Measurements from ENCODE around the gene TMEM132D. TPM values are rescaled to one million over a fixed set of nuclear protein-coding genes. Genes with fewer than 3 reads are reported as not detected.

TMEM132D gene
- total RNA-seq, 2 donors from 2014 or later, result 4.4 to 14.2 TPM

DNA sequence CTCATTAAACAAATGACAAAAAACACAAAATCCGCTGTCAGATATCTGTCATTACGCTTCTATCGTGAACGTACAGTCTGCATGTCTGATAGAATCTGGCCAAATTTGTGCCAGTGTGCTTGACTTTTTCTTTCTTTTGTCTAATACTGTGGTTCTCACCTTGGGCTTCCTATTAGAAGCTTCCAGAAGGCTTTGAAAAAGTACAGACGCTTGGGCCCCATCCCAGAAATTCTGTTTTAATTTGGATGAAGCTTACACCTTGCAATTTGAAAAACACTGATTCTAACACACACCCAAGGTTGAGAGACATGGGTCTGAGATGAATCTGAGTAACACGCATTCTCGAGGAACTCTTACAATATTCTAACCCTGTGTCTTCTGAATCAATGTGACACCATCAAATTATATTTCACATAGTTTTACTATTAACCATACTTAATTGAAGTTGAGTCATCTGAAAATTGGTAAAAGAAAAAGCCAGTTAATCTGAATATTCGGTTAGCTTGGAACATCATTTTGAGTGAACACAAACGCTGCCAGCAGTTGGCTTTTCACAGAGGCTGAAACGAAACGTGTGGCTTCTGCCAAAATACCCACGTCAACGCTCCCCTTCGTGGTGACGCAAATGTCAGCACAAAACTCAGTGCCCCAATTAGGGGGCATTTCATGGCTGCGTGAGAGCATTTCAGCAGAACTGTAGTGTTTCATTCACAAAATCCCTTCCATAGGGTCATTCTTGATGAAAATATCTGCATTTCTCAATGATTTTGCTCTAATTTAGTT is 420.5 kb downstream of the TMEM132D start:
- Histone ChIP-seq H3K4me1 (ENCODE audit: control insufficient read depth, insufficient read depth, low read length) (peaks cover 8% of the 10 kb centered on the region), H3K9ac (ENCODE audit: extremely low read depth, low read length, poor library complexity, severe bottlenecking) (no peak overlapping the region), H3K27ac (ENCODE audit: low read depth, low read length) (no peak overlapping the region), H3K4me3 (ENCODE audit: low read length) (no peak overlapping the region), H3K36me3 (ENCODE audit: control insufficient read depth, insufficient read depth, low read length) (no peaks in the 10 kb centered on the region), H3K9me3 (ENCODE audit: control insufficient read depth, low read length) (no peaks in the 10 kb centered on the region), H3K27me3 (ENCODE audit: control insufficient read depth, insufficient read depth, low read length, poor library complexity, severe bottlenecking) (no peaks in the 10 kb centered on the region)
- Mint-ChIP-seq H3K9me3 (no peaks in the 10 kb centered on the region), H3K36me3 (ENCODE audit: low read depth) (peaks cover 11% of the 10 kb centered on the region), H3K27me3 (ENCODE audit: insufficient read depth) (no peaks in the 10 kb centered on the region), H3K27ac (no peak overlapping the region), H3K4me3 (no peak overlapping the region), H3K4me1 (peaks cover 7% of the 10 kb centered on the region)
- TF ChIP-seq CTCF (conservative IDR thresholded peaks at IDR 0.05), result no peak
- DNase-seq, result no peak
- 95% methylated on average over 11 to 16 of the region's 16 CpGs for WGBS, 2 experiments (ENCODE audit: insufficient coverage in 1 of 2, insufficient read length in 1 of 2)

GRCh38 chr12:129481921-129482320 is 421.9 kb downstream of the TMEM132D start:
- H3K27me3 Mint-ChIP-seq (ENCODE audit: insufficient read depth), result no peaks in the 10 kb centered on the region
- WGBS, 2 experiments (ENCODE audit: insufficient coverage in 1 of 2, insufficient read length in 1 of 2), result 94 to 100% methylated on average over 4 to 10 of the region's 10 CpGs
- TF ChIP-seq CTCF (conservative IDR thresholded peaks at IDR 0.05), result no peak
- no peaks in the 10 kb centered on the region for H3K9me3 Mint-ChIP-seq
- H3K4me3 Mint-ChIP-seq, result no peak overlapping the region
- Histone ChIP-seq H3K4me1 (ENCODE audit: control insufficient read depth, insufficient read depth, low read length) (peaks cover 4% of the 10 kb centered on the region), H3K9me3 (ENCODE audit: control insufficient read depth, low read length) (no peaks in the 10 kb centered on the region), H3K9ac (ENCODE audit: extremely low read depth, low read length, poor library complexity, severe bottlenecking) (no peak overlapping the region), H3K27ac (ENCODE audit: low read depth, low read length) (no peak overlapping the region), H3K27me3 (ENCODE audit: control insufficient read depth, insufficient read depth, low read length, poor library complexity, severe bottlenecking) (no peaks in the 10 kb centered on the region), H3K36me3 (ENCODE audit: control insufficient read depth, insufficient read depth, low read length) (no peaks in the 10 kb centered on the region), H3K4me3 (ENCODE audit: low read length) (no peak overlapping the region)
- H3K27ac Mint-ChIP-seq, result no peak overlapping the region
- H3K4me1 Mint-ChIP-seq, result peaks cover 8% of the 10 kb centered on the region
- H3K36me3 Mint-ChIP-seq (ENCODE audit: low read depth), result peaks cover 11% of the 10 kb centered on the region
- DNase-seq, result no peak

GRCh38 chr12:129470196-129470595 is 433.6 kb downstream of the TMEM132D start:
- Mint-ChIP-seq H3K36me3 (ENCODE audit: low read depth) (no peaks in the 10 kb centered on the region), H3K27ac (no peak overlapping the region), H3K27me3 (ENCODE audit: insufficient read depth) (no peaks in the 10 kb centered on the region), H3K4me3 (no peak overlapping the region), H3K9me3 (no peaks in the 10 kb centered on the region), H3K4me1 (peaks cover 12% of the 10 kb centered on the region)
- Histone ChIP-seq H3K4me1 (ENCODE audit: control insufficient read depth, insufficient read depth, low read length) (no peaks in the 10 kb centered on the region), H3K9me3 (ENCODE audit: control insufficient read depth, low read length) (no peaks in the 10 kb centered on the region), H3K9ac (ENCODE audit: extremely low read depth, low read length, poor library complexity, severe bottlenecking) (no peak overlapping the region), H3K27ac (ENCODE audit: low read depth, low read length) (no peak overlapping the region), H3K4me3 (ENCODE audit: low read length) (no peak overlapping the region), H3K36me3 (ENCODE audit: control insufficient read depth, insufficient read depth, low read length) (no peaks in the 10 kb centered on the region), H3K27me3 (ENCODE audit: control insufficient read depth, insufficient read depth, low read length, poor library complexity, severe bottlenecking) (no peaks in the 10 kb centered on the region)
- DNase-seq, result no peak
- TF ChIP-seq CTCF (conservative IDR thresholded peaks at IDR 0.05), result no peak
- 94 to 100% methylated on average over 2 to 5 of the region's 5 CpGs for WGBS, 2 experiments (ENCODE audit: insufficient coverage in 1 of 2, insufficient read length in 1 of 2)
